SK-N-SH (cell line): Measurements from ENCODE around the gene CDH2.

ENCODE experiments used
- JUND ChIP-seq: IDR thresholded peaks from 2 replicates; pipeline ENCODE4 v1.4.0; 2012
- RCOR1 ChIP-seq: fragments of 150-350 bp; IDR thresholded peaks from 2 replicates; pipeline ENCODE4 v1.6.1; 2017; ENCODE audit warnings: antibody characterized with exemption, low read length
- TAF1 ChIP-seq: IDR thresholded peaks from 2 replicates; pipeline ENCODE4 v1.6.1; 2012; ENCODE audit warnings: low read depth, mild to moderate bottlenecking, low read length, moderate library complexity, borderline replicate concordance
- TF ChIP-seq, protein P1 (sequence below): IDR thresholded peaks from 2 replicates; pipeline ENCODE4 v1.6.1; 2012; ENCODE audit warnings: mild to moderate bottlenecking, low read depth, low read length, moderate library complexity
- TF ChIP-seq, protein P2 (sequence below): IDR thresholded peaks from 2 replicates; pipeline ENCODE4; 2012
- TF ChIP-seq, protein P3 (sequence below): IDR thresholded peaks from 2 replicates; pipeline ENCODE4 v1.4.0; 2012; ENCODE audit warnings: low read depth
- TF ChIP-seq, protein P4 (sequence below): fragments of 200-600 bp; sonication (generic); IDR thresholded peaks from 2 replicates; pipeline ENCODE4 v1.6.1; 2017; ENCODE audit warnings: antibody characterized with exemption, mild to moderate bottlenecking, moderate library complexity

DNA sequence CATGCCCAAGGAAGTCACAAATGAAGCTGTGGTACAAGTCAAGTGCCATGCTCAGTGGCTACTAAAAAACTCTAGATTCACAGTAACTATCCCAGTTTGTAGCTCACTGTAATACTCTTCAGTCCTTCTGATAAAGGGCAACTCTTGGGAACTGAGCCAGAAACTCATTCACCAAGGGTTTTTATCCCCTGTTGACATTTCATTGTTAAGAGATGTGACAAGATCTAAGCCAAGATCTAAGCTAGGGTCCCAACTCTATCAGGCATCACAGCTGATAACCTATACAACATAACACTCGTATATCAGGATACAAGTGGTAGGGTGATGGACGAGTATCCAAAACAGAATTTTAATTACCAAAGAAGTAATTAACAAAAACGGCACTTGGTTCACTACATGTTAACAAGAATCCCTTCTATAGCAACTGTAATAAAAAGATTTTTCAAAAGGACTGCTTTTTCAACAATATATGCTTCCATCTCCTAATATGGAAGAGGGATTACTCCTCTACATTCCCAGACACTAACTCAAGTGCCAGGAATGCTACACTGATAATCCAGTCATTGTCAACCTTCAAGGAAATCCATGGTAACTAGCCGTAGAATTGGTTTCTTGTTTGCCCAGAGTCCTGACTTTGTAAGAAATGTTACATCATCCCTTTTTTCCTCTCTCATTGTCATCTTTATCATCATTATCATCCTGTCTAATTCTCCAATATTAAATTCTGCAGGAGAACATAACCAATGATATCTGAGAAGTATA lies 111.7 kb downstream of the CDH2 start:
- TF ChIP-seq, protein P1, sequence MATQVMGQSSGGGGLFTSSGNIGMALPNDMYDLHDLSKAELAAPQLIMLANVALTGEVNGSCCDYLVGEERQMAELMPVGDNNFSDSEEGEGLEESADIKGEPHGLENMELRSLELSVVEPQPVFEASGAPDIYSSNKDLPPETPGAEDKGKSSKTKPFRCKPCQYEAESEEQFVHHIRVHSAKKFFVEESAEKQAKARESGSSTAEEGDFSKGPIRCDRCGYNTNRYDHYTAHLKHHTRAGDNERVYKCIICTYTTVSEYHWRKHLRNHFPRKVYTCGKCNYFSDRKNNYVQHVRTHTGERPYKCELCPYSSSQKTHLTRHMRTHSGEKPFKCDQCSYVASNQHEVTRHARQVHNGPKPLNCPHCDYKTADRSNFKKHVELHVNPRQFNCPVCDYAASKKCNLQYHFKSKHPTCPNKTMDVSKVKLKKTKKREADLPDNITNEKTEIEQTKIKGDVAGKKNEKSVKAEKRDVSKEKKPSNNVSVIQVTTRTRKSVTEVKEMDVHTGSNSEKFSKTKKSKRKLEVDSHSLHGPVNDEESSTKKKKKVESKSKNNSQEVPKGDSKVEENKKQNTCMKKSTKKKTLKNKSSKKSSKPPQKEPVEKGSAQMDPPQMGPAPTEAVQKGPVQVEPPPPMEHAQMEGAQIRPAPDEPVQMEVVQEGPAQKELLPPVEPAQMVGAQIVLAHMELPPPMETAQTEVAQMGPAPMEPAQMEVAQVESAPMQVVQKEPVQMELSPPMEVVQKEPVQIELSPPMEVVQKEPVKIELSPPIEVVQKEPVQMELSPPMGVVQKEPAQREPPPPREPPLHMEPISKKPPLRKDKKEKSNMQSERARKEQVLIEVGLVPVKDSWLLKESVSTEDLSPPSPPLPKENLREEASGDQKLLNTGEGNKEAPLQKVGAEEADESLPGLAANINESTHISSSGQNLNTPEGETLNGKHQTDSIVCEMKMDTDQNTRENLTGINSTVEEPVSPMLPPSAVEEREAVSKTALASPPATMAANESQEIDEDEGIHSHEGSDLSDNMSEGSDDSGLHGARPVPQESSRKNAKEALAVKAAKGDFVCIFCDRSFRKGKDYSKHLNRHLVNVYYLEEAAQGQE = no peak
- TF ChIP-seq, protein P2, sequence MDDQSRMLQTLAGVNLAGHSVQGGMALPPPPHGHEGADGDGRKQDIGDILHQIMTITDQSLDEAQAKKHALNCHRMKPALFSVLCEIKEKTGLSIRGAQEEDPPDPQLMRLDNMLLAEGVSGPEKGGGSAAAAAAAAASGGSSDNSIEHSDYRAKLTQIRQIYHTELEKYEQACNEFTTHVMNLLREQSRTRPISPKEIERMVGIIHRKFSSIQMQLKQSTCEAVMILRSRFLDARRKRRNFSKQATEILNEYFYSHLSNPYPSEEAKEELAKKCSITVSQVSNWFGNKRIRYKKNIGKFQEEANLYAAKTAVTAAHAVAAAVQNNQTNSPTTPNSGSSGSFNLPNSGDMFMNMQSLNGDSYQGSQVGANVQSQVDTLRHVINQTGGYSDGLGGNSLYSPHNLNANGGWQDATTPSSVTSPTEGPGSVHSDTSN = no peak
- TF ChIP-seq, protein P3, sequence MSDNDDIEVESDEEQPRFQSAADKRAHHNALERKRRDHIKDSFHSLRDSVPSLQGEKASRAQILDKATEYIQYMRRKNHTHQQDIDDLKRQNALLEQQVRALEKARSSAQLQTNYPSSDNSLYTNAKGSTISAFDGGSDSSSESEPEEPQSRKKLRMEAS = 0 out of 2 replicates have a peak, but pooled peaks have one; percentile 27
- peak; percentile 63 for TF ChIP-seq JUND
- no peak for TF ChIP-seq TAF1
- no peak for TF ChIP-seq RCOR1
- TF ChIP-seq, protein P4, sequence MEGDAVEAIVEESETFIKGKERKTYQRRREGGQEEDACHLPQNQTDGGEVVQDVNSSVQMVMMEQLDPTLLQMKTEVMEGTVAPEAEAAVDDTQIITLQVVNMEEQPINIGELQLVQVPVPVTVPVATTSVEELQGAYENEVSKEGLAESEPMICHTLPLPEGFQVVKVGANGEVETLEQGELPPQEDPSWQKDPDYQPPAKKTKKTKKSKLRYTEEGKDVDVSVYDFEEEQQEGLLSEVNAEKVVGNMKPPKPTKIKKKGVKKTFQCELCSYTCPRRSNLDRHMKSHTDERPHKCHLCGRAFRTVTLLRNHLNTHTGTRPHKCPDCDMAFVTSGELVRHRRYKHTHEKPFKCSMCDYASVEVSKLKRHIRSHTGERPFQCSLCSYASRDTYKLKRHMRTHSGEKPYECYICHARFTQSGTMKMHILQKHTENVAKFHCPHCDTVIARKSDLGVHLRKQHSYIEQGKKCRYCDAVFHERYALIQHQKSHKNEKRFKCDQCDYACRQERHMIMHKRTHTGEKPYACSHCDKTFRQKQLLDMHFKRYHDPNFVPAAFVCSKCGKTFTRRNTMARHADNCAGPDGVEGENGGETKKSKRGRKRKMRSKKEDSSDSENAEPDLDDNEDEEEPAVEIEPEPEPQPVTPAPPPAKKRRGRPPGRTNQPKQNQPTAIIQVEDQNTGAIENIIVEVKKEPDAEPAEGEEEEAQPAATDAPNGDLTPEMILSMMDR = no peak
